Measurements from ENCODE around the gene DAGLB.

The DAGLB gene

GRCh38 chr7:6420680-6421079, 27.1 kb downstream of the DAGLB start:
- Histone ChIP-seq H3K4me1 (ENCODE audit: control insufficient read depth, low read length) (no peaks in the 10 kb centered on the region), H3K9me2 (replicated peaks; ENCODE audit: control insufficient read depth, low read length) (no peaks in the 10 kb centered on the region), H3K4me2 (ENCODE audit: low read length) (no peak overlapping the region), H3K27ac (ENCODE audit: low read depth, low read length) (no peak overlapping the region), H4K20me1 (ENCODE audit: control insufficient read depth, insufficient read depth, low read depth, low read length) (no peaks in the 10 kb centered on the region), H3K9me3 (ENCODE audit: control insufficient read depth, insufficient read depth, low read length) (no peaks in the 10 kb centered on the region), H3F3A (ENCODE audit: control insufficient read depth, insufficient read depth) (no peaks in the 10 kb centered on the region; the same call in 1 of the 2 replicates), H3K79me2 (ENCODE audit: control insufficient read depth, low read length) (no peaks in the 10 kb centered on the region), H3K36me3 (ENCODE audit: control insufficient read depth, low read length) (peaks cover 18% of the 10 kb centered on the region), H3K4me3 (ENCODE audit: low read length) (no peak overlapping the region), H3K27me3 (ENCODE audit: control insufficient read depth, low read length) (no peaks in the 10 kb centered on the region)
- TF ChIP-seq EZH2phosphoT487 (IDR thresholded peaks at IDR 0.05; ENCODE audit: borderline replicate concordance, low read length): no peak
- no peak for TF ChIP-seq CTCF (IDR thresholded peaks at IDR 0.05; ENCODE audit: low read depth, low read length, poor library complexity, severe bottlenecking)

GRCh38 chr7:6419310-6419773, 28.4 kb downstream of the DAGLB start:
- H3K79me2 ChIP-seq (ENCODE audit: control insufficient read depth, low read length): no peaks in the 10 kb centered on the region
- H3K36me3 ChIP-seq (ENCODE audit: control insufficient read depth, low read length): peaks cover 20% of the 10 kb centered on the region
- peaks cover 3% of the 10 kb centered on the region; the same call in 1 of the 2 replicates for H3F3A ChIP-seq (ENCODE audit: control insufficient read depth, insufficient read depth)
- no peak overlapping the region for H3K4me3 ChIP-seq (ENCODE audit: low read length)
- H4K20me1 ChIP-seq (ENCODE audit: control insufficient read depth, insufficient read depth, low read depth, low read length): no peaks in the 10 kb centered on the region
- H3K27me3 ChIP-seq (ENCODE audit: control insufficient read depth, low read length): no peaks in the 10 kb centered on the region
- H3K4me1 ChIP-seq (ENCODE audit: control insufficient read depth, low read length): no peaks in the 10 kb centered on the region
- no peaks in the 10 kb centered on the region for H3K9me3 ChIP-seq (ENCODE audit: control insufficient read depth, insufficient read depth, low read length)
- TF ChIP-seq CTCF (IDR thresholded peaks at IDR 0.05; ENCODE audit: low read depth, low read length, poor library complexity, severe bottlenecking) (no peak), EZH2phosphoT487 (IDR thresholded peaks at IDR 0.05; ENCODE audit: borderline replicate concordance, low read length) (no peak)
- no peak overlapping the region for H3K27ac ChIP-seq (ENCODE audit: low read depth, low read length)
- no peak overlapping the region for H3K4me2 ChIP-seq (ENCODE audit: low read length)
- H3K9me2 ChIP-seq (replicated peaks; ENCODE audit: control insufficient read depth, low read length): no peaks in the 10 kb centered on the region

- Histone ChIP-seq H3K4me1 (ENCODE audit: control insufficient read depth, low read length) (no peaks in the 10 kb centered on the region), H3F3A (ENCODE audit: control insufficient read depth, insufficient read depth) (peaks cover 3% of the 10 kb centered on the region; the same call in 1 of the 2 replicates), H3K4me2 (ENCODE audit: low read length) (no peak overlapping the region), H3K9me3 (ENCODE audit: control insufficient read depth, insufficient read depth, low read length) (no peaks in the 10 kb centered on the region), H3K4me3 (ENCODE audit: low read length) (no peak overlapping the region), H3K79me2 (ENCODE audit: control insufficient read depth, low read length) (no peaks in the 10 kb centered on the region), H3K27me3 (ENCODE audit: control insufficient read depth, low read length) (no peaks in the 10 kb centered on the region), H4K20me1 (ENCODE audit: control insufficient read depth, insufficient read depth, low read depth, low read length) (0 out of 2 replicates have a peak, but pooled peaks cover 2% of the 10 kb centered on the region), H3K9me2 (replicated peaks; ENCODE audit: control insufficient read depth, low read length) (no peaks in the 10 kb centered on the region), H3K36me3 (ENCODE audit: control insufficient read depth, low read length) (peaks cover 32% of the 10 kb centered on the region), H3K27ac (ENCODE audit: low read depth, low read length) (no peak overlapping the region)
- TF ChIP-seq EZH2phosphoT487 (IDR thresholded peaks at IDR 0.05; ENCODE audit: borderline replicate concordance, low read length) (no peak), CTCF (IDR thresholded peaks at IDR 0.05; ENCODE audit: low read depth, low read length, poor library complexity, severe bottlenecking) (no peak)
These were observed 30.3 kb downstream of the DAGLB start for GRCh38 chr7:6417408-6417807.
